Activated gamma-delta T cell treated with Interleukin-2 at 50 U/mL for 16 hours (primary cell): ENCODE data around the gene FGF14.

Source experiments
- DNase-seq: peaks from one replicate; pipeline ENCODE4 v3.0.0-alpha.2; 2020

Gene FGF14

GRCh38 chr13:101833671-101834070, 568.2 kb downstream of the FGF14 start:
- no peak for DNase-seq

DNA sequence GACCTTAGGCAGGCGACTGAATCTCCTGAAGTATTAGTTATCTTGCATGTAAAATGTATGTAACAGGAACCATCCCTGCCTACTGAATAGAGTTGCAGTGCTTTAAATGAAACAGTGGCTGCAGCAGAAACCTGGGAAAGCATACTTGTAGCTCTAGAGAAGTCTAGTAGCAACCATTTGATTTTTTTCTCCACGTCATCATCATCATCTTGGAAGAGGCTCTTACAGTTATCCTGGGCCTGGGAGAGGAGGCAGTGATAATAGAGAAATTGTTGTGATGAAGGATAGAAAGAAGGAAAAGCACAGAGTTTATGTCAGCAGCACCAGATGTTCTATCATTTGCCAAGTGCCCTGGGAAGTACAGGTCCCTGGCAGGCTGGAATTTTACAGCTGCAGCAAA, 571.8 kb downstream of the FGF14 start:
- no peak for DNase-seq

GRCh38 chr13:101829484-101829883, 572.4 kb downstream of the FGF14 start:
- DNase-seq = no peak

GRCh38 chr13:101828119-101828518, 573.7 kb downstream of the FGF14 start:
- DNase-seq = no peak

- no peak for DNase-seq
Measured at GRCh38 chr13:101817898-101818297, 584.0 kb downstream of the FGF14 start.

DNA sequence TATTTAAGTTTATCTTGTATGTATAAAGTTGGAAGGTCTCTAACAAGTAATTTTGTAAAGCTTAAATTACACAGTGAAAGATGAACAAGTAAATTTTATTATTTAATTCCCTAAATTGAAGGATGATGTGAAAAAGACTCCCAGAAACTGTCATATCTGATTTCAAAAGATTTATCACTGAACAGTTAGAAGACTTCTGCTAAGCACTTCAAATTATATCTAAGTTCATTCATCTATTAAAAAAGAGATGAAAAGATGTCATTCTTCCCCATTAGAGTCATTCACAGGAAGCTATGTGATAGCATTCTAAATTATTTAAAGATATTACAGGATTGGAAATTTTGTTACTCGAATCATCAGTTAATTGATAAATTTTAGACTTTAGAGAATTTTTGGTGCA, 590.0 kb downstream of the FGF14 start:
- no peak for DNase-seq

DNA sequence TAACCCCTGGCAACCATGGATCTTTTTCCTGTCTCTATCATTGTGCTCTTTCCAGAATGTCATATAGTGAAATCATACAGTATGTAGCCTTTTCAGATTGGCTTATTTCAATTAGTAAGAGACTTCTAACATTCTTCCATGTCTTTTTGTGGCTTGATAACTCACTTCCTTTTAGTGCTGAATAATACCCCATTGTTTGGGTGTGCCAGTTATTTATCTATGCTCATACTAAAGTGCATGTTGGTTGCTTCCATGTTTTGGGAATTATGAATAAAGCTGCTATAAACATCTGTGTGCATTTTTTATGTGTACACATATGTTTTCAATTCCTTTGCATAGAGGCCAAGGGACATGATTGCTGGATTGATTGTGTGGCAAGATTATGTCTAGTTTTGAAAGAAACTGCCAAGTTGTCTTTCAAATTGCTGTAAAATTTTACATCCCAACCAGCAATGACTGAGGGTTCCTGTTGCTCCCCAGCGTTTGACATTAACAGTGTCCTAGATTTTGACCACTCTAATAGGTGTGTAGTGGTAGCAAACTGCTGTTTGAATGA, 590.5 kb downstream of the FGF14 start:
- no peak for DNase-seq

- no peak for DNase-seq
Measured at GRCh38 chr13:101799196-101799595, 602.7 kb downstream of the FGF14 start.

DNA sequence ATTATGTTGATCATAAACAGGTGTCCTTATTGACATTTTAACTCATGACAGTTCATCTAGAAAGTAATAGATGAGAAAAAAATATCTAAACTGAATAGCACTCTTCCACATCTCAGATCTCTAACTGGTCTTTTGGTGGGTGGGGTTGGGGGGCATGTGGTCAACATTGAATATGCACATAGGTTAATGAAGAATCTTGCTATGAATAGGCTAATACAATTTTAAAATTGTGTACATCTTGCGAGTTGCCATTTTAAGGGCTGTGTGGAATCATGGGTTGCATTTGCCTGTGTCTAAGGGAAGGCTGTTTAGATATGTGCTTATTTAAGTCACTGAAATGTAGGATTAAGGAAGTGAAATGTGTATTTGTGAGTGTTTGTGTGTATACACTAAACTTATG, 603.4 kb downstream of the FGF14 start:
- no peak for DNase-seq

DNA sequence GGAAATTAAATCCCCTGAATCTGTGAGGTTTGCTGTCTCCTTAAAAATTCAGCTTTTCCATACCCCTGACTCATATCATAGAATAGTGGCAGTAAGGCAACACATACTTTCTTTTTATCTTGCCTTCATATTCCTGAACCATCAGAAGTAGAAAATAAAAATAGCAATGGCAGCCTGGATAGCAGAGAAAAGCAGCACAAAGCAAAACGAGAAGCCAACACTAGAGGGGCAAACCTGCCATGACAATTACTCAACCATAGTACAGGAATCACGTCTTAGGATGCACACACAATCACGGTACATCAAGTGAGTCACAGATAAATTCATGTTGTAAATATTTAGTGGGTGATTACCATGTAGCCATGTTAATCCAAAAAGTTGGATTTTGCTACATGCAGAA, 606.4 kb downstream of the FGF14 start:
- DNase-seq = no peak

DNA sequence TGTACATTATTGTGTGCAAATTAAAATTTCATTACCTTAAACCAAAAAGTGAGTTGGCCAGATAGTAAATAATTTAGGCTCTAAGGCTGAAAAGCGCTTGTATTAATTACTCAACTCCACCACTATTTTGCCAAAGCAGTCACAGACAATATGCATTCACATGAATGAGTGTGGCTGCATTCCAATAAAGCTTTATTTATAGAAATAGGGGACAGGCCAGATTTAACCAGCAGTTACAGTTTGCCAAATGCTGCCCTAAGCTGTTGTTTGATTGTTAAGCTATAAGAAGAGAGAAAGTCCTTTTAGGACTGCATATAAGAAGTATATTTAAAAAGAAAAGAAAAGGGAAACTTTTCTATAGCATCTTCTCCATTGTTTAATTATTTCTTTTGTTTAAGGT, 606.8 kb downstream of the FGF14 start:
- DNase-seq = no peak

- no peak for DNase-seq
Measured at GRCh38 chr13:101792189-101792588, 609.7 kb downstream of the FGF14 start.

DNA sequence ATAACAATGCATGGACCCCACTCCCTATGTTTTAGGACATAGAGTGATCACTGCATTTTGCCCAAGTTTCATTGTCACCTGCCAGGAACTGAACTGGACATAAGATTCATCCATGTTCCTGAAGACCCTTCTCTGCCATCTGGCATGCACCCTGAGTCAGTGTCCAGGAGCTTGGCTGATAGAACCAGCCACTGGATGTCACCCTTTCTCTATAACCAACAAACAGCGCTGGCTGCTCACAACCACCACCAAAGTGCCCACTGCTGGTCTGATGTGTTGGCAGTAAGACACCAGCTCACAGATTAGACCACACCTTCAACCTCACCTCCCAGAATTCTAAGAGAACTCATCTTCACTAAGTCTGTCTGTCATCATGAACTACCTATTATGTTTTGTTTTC, 616.0 kb downstream of the FGF14 start:
- no peak for DNase-seq

DNA sequence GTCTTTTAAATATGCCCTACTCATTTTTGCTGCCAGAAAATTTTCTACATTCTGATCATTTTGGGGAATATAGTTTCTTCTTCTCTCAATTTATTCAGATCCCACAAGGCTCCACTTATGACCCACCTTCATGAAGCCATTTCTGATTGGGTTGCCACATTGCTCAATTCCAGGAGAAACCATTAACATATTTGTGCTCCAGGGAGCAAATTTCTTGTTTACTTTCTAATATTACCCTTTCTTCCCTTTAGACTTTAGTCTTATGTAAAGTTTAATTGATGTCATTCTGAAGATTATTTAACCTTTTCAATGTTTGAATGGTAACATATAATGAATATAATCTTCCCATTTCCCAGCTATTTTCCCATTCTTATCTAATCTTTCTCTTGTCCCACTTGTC, 617.5 kb downstream of the FGF14 start:
- DNase-seq = no peak

GRCh38 chr13:101783554-101783953, 618.3 kb downstream of the FGF14 start:
- no peak for DNase-seq

GRCh38 chr13:101780211-101780610, 621.6 kb downstream of the FGF14 start:
- DNase-seq = no peak

GRCh38 chr13:101779147-101779546, 622.7 kb downstream of the FGF14 start:
- no peak for DNase-seq

DNA sequence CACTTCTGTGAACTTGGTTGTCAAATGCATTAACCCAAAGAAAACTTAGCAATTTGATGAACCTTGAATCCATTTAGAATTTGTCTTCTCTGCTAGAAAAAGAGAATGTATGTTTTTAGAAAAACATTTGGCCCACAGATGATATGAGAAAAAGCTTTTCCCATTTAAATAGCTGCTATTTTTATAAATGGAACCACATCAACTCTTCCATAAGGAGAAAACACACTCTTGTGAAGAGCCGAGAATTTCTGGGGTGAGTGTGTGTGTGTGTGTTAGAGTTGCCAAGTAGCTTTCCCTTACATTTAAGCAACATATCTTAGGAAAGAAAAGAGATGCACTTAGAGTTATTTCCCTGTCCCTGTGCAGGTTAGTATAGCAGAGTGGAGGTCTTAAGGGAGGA, 626.6 kb downstream of the FGF14 start:
- DNase-seq = no peak

DNA sequence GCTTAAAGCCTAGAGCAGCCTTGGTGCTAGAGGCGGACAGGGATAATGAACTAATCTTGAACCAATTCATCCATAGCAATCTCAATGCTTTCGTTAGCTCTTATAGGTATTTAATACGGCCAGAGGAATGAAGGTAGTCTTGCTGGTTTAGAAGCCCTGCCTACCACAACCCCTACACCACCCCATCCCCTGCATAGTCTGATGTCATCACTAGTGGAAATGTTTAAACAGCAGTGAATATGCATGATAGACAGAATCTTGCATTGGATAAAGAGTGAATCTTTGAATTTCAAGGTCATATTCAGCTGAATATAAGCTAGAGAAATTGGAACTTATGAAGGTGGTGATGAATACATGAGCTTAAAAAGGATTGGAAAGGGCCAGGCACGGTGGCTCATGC, 627.5 kb downstream of the FGF14 start:
- DNase-seq = no peak

GRCh38 chr13:101773062-101773461, 628.8 kb downstream of the FGF14 start:
- DNase-seq = no peak

- DNase-seq = no peak
Measured at GRCh38 chr13:101767131-101767530, 634.7 kb downstream of the FGF14 start.

DNA sequence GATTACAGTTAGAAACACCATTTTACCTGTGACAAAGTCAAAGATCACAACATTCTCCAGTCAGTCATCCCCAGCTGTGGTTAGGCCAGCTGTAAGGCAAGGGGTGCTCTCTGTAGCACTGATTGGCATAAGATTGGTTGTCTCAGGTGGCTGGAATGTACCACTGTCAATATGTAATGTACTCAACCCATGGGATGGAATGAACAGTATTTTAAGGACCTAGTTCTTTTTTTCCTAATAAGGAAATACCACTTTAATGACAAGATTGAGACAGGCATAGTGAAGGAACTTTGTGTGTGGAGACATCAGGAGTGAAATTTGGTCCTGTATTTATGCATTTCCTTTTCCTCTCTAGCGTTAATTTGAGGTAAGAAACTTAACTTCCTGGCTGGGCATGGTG, 638.7 kb downstream of the FGF14 start:
- DNase-seq = no peak

GRCh38 chr13:101757446-101758039, 644.3 kb downstream of the FGF14 start:
- no peak for DNase-seq

GRCh38 chr13:101755228-101755887, 646.5 kb downstream of the FGF14 start:
- DNase-seq = no peak

DNA sequence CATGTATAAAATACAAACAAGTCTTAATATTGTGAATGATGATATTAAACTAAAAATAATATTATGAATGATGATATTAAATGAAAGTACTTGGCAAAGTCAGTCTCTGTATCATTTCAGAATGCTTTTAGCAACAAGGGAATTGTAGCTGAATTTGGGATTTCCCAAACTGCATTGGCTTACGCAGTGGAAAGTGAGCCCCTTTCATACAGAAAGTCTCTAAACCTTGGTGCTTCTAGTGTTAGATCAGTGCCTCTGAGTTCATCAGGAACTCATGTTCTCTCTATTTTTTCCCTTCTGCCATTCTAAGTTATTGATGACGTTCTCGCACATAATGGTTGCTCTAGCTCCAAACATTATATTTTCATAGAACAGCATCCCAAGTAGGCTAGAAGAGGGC, 649.4 kb downstream of the FGF14 start:
- no peak for DNase-seq
